Tongue (tissue), 2 donors: Measurements from ENCODE around the gene MYLK2. TPM values are rescaled to one million over a fixed set of nuclear protein-coding genes. Genes with fewer than 3 reads are reported as not detected.
"Not testable (repeated sequence)": the region's sequence is repeated elsewhere in the genome, so short reads cannot be mapped to it uniquely, and the experiment has no call there.

ENCODE experiments used
- DNase-seq: peaks from one replicate; pipeline ENCODE4 v3.0.0-alpha.2; 2015
- total RNA-seq: library from RNA; depleted of rRNA; stranded (reverse); fragments of >200 nt; gene quantifications from one replicate; pipeline ENCODE4 v1.2.3, GENCODE V29; 2014

Gene MYLK2
- total RNA-seq, 1 donor from 2014 or later, result 55.9 TPM

GRCh38 chr20:31816221-31816620 lies 2.9 kb upstream of the MYLK2 start:
- DNase-seq, result no peak

- DNase-seq, result no peak
These were observed 1.7 kb upstream of the MYLK2 start for GRCh38 chr20:31817461-31817860.

- no peak for DNase-seq
These were observed 714 bp upstream of the MYLK2 start for GRCh38 chr20:31818376-31818908.

GRCh38 chr20:31820228-31820627 lies 1.1 kb downstream of the MYLK2 start:
- no peak for DNase-seq

DNA sequence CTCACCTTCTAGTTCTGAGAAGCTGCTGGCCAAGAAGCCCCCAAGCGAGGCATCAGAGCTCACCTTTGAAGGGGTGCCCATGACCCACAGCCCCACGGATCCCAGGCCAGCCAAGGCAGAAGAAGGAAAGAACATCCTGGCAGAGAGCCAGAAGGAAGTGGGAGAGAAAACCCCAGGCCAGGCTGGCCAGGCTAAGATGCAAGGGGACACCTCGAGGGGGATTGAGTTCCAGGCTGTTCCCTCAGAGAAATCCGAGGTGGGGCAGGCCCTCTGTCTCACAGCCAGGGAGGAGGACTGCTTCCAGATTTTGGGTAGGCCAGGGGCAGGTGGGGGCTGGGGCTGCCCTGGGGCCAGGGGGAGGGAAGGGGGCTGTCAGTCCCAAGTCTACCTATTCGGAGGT lies 2.3 kb downstream of the MYLK2 start:
- DNase-seq, result no peak

DNA sequence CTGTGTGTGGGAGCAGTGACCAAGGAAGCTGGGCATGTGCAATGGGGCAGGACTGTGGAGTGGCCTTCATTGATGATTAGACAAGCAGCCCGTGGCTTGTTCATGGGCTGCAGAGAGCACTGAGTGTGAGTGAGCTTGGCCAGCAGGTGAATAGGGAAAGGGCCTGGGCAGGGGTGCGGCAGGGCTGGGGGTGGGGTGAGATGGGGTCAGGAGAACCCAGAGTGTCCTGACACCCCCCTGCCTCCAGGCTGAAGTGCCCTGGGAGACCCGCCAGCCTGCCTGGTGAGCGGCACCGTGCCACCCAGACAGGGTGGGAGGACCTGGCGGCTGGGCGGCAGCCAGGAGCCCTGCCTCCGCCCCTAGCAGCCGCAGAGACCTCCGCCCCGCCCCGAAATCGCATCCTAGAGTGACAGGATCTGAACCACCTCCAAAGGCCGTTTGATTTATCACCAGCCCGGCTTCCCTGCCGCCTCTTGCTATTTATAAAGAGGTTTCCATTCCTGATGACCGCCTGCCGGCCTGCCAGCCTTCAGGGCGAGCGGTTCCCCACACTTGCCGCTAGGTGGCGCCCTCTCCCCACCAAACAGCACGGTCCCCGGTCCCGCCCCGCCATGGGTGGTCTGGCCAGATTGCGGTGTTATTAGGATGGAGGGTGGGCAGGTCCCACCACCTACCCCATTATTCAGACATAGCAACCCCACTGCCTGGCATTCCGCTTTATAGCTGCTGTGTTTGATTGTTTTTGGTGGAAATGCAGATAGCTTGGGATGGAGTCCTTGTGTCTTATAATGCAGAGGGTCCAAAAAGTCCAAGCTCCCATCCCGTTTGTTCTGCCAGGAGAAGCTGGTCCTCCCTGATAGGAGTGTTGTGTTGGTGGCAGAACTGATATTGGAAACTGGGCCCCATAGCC lies 3.5 kb downstream of the MYLK2 start:
- DNase-seq, result peak; percentile 91

DNA sequence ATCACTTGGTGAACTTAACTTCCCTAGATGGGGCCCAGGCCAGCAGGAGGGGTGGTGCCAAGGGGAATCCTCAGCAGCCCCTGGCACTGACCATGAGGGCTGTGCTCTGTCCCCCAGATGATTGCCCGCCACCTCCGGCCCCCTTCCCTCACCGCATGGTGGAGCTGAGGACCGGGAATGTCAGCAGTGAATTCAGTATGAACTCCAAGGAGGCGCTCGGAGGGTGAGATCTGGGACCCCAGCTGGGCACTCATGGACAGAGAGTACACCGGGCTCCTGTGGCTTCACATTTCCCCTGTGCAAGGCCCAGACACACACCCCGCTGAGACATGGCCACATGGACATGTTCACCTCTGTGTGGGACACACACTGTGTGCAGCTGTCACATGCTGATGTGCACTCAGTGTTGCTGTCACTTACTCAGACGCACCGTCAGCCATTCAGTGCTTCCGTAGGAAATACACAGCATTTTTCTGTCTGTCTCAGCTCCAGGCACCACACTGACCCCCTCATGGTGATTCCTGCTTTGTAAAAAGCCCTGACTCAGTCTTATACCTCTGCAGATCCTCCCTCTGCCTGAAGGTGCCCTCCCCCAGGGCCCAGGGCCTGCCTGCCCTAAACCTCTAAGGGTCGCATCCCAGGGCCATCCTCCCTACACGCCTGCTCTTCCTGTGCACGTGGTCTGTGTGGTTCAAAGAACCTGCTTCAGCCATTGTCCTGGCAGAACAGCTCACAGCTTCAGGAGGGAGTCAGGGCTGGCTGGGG lies 4.4 kb downstream of the MYLK2 start:
- no peak for DNase-seq

DNA sequence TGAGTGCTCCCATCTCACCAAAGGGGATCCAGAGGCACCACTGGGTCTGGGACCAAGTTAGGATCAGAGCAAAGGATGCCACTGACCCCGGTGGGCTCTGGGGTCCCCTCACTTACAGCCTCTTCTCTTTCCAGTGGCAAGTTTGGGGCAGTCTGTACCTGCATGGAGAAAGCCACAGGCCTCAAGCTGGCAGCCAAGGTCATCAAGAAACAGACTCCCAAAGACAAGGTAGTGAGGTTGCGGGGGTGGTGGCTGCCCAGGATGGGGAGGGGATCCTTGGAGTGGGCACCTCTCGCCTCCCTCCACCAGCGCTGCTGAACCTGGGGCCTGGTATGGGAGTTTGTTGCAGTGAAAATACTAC lies 4.9 kb downstream of the MYLK2 start:
- DNase-seq, result no peak

DNA sequence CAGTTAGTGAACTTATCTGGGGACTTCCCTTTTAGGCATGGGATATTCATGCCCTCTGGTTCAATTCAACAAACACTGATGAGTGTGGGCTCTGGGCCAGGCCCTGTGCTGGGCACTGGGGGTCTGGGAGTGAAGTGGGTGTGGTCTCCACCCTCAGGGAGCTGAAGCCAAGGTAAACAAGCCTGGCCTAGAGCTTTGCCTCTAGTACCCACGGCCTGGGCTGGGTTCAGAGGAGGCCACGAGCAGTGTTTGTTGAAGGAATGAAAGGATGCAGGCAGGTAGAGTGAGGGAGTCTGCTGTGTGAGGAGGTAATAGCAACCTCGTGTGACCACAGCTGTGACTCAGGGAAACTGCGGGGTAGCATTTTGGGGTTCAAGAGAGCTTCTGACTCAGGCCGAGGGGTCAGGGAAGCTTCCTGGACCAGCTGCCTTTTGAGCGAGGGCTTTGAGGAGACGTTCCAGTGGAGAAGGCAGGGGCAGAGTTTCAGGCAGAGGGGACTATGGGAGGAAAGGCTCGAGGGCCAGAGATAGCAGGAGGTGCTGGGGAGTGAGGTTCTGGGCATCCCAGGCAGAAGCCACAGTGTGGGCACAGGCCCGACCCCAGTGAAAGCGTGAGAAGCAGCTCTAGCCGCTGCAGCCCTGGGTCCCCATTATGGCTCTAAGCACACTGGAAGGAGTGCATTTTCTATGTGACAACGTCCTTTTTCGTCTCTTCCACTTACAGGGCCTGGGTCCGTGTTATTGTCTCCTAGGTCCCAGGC lies 5.6 kb downstream of the MYLK2 start:
- DNase-seq, result no peak

DNA sequence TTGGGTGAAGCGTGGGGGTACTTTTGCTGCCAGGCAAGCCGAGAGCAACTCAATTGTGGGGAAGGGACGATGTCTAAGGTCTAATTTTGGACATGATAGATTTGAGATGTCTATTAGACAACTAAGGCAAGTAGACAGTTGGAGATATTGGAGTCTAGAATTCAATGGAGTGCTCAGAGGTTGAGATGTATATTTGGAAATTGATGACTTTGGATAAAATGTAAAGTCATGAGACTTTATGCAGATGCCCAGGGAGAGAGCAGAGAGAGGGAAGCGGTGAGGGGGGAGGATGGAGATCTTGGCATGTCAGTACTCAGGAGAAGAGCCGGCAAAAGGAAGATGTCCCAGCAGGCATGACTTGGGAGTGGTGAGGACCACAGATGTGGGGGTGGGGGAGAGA lies 6.9 kb downstream of the MYLK2 start:
- DNase-seq, result no peak

- no peak for DNase-seq
These were observed 7.9 kb downstream of the MYLK2 start for GRCh38 chr20:31827059-31827458.

DNA sequence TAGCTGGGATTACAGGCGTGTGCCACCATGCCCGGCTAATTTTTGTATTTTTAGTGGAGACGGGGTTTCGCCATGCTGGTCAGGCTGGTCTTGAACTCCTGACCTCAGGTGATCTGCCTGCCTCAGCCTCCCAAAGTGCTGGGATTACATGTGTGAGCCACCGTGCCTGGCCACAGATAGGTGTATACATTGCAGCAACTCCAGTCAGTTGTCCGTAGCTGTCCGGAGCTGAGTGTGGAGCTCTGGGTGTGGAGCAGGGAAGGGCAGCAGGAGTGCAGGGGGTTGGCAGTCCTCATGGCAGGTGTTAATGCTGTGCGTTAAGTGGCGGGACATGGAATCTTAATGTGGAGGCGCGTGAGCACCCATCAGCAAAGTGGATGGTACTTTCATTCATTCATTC lies 8.9 kb downstream of the MYLK2 start:
- DNase-seq, result not testable (repeated sequence)

GRCh38 chr20:31829731-31830130 lies 10.6 kb downstream of the MYLK2 start:
- DNase-seq, result no peak

DNA sequence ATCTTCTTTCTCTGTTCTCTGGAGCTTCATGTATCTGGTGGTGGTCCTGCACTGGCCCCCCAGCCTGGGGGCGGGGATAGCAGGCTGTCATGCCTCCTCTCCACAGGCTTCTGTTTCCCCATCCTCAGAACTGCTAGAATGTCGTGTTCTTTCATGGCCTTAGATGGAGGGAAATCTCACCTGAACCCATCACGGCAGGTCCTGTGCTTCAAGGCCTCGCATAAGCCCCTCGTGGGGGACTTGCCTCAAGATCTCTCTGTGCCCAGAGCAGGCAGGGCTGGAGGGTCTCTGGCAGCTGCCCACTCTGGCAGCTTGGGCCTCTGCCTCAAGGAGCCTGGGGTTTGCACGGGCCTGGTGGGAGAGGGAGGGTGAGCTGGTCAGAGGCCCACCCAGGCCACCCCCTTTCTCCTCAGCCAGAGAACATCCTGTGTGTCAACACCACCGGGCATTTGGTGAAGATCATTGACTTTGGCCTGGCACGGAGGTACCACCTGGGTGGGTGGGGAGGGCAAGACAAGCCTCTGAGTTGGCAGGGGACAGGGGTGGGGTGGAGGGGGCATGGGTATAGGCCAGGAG lies 11.3 kb downstream of the MYLK2 start:
- DNase-seq, result no peak

DNA sequence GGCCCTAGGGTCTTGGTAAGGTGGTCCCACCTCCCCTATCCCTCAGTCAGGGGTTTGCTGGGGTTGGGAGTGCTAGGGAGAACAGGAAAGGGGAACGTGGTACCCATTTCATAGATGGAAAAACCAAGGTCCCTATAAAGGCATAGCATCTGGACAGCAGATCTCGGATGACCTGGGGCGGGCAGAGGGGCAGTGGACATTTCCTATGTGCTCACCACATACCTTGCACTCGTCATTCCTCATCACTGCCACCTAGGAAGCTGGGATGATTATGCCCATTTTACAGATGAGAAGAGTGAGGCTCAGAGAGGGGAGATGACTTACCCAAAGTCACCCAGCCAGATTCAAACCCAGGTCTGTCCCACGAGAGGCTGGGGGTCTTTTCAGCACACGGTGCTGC lies 12.1 kb downstream of the MYLK2 start:
- DNase-seq, result no peak

GRCh38 chr20:31831771-31832306 lies 12.7 kb downstream of the MYLK2 start:
- DNase-seq, result no peak

DNA sequence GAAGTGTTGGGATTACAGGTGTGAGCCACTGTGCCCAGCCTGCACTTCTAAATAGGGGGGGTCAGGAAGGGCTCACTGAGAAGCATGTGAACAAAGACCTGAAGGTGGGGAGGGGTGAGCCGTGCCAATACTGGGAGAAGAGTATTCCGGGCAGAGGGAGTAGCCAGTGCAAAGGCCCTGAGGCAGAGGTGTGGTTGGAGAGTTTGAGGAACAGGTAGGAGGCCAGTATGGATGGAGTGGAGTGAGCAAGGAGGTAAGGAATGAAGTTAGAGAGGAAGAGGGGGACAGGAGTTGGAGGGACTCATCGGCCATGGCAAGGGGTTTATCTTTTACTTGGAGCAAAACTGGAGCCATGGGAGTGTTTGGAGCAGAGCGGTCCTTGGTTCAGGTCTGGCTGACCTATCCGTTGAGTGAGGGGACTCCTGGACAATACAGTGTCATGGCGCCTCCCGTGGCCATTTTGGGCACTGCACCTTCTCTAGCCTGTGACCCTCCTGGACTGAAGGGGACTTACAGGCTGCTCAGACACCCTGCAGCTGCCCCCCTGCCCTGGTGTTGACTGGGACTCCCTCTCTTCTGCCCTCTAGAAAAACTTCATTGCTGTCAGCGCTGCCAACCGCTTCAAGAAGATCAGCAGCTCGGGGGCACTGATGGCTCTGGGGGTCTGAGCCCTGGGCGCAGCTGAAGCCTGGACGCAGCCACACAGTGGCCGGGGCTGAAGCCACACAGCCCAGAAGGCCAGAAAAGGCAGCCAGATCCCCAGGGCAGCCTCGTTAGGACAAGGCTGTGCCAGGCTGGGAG lies 14.2 kb downstream of the MYLK2 start:
- DNase-seq, result peak; percentile 78

GRCh38 chr20:31833931-31834521 lies 14.9 kb downstream of the MYLK2 start:
- peak; percentile 50 for DNase-seq

DNA sequence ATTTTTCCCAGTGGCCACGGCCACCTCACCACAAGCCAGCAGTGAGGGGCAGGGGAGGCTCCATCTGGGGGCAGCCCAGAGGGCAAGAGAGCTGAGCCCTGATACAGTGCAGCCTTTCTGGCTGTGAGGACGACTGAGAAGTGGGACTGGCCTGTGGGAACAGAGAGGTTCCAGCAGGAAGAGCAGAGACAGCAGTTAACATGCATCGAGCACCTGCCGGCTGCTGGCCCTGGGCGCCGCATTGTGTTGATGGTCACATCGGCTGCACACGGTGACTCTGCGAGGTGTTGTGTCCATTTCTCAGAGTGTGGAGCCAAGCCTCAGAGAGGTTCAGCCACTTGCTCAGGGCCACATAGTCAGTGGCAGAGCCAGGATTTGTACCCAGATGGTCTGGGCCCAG lies 16.4 kb downstream of the MYLK2 start:
- no peak for DNase-seq
